GM21381 (cell line): Measurements from ENCODE around the gene KIF26A.
"Not testable (repeated sequence)": the region's sequence is repeated elsewhere in the genome, so short reads cannot be mapped to it uniquely, and the experiment has no call there.

Experiments
- ATAC-seq: cut with Tn5 transposase; IDR thresholded peaks from one replicate; pipeline ENCODE4 v1.9.1; 2021; ENCODE audit warnings: mild to moderate bottlenecking, moderate library complexity; ENCODE audit not compliant: unreplicated experiment

The KIF26A gene

DNA sequence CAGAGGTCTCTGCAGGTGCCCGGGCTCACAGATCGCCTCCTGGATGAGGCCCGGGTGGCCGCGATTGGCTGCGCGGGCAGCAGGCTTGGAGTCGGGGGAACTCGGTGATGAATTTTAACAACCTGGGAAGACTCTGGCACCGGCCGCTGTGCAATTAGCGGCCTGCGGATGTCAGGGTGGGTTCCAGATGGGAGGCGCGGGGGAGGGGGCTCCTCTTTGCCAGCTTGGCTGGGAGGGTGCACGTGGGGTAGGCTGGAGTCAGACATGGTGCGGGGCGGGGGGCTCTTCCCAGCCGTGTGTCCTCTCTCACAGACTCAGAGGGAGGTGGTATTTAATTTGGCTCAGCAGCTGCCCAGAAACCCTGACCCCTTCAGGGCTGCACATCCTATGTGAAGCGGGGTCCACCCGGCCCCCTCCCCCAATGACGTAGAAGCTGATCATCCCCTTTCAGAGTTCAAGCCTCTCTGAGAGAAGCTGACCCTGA lies 81.4 kb downstream of the KIF26A start:
- no peak for ATAC-seq

DNA sequence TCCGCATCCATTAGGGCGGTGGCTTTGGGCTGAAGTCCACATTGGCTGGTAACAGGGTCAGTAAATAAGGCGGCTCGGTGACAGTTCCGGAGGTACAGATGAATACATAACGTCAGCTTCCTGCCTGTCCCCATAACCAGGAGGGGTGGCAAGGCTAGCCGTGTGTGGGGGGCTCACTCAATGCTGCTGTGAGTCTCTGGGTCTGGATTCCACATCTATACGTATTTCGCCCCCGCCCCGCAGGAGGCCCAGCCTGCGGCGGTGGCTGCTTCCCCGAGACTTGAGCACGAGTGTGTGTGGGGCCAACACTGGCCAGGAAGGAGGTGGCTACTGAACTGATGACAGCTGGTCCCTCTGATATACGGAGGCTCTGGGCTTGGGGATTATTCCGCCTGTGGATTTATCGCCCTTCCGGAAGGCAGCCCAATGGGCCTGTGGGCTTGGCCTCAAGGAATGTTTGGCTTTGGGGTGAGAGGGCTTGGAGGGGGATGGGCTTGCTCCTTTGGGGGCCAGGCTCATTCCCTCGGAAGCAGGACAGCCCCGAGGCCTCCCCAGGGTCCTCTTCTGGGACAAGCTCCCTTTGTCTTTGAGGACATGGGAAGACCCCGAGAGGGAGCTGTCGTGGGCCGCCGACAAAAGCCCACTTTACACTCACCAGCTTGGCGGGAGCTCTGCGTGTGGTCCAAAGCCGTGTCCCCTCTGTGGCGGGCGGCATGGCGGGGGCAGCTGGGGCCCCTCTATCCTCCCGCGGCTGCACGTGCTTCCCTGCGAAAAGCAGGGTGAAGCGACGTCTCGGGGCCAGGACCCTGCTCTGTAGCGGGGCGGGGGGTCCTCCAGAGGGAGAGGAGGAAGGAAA lies 82.1 kb downstream of the KIF26A start:
- no peak for ATAC-seq

DNA sequence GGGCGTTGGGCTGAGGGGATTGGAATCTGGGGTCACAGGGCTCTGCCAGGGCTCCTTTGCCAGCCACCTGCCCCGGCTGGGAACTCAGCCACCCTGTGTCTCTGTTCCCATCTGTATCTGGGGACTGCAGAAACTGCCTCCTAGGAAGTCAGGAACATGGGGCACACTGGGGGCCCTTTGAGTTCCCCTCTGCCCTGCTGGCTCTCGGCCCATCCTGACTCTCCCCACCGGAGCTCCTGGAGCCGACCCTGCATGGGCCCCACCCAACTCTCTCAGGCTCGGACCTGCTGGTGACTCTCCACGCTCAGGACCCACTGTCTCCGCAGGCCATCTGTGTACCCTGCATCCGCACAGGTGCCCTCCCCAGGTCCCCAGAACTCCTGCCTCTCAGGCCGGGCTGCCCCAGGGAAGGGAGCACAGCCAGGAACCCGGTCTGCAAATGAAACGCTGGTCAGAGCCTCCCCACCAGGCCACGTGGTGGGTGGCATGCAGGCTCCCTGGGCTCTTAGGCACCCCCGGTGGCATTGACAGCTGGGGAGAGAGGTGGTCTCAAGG lies 82.8 kb downstream of the KIF26A start:
- ATAC-seq = no peak

DNA sequence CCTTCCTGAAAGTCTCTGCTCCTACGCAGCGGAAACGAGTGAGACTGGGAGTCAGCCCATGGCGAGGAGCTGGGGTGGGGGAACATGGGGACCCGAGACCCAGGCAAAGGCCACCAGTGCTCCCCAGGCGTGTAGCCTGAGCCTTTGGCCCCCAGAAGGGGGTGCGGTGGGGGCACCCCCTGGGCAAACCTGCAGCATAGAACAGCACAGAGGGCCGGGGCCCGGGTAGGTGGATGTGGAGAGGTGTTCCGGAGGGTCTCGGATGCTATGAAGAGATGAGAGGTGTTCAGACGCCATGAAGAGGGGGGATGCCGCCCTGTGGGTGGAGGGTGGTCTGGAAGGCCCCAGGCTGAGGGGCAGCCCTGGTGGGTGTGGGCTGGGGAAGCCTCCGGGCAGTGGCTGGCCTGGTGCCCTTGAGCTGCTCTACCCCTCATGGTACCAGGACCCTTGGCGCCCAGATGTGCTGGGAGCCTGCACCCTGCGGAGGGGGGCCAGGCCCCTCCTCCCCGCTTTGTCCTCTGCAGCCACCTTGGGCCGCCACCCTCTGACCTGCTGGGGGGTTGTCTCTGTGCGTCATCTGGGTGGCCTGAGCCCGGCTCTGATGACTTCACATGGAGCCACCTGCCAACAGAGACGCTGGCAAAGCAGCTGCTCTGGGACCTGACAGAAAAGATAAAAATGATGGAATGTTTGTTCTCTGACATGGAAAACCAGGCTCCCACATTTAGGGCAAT lies 83.4 kb downstream of the KIF26A start:
- no peak for ATAC-seq

DNA sequence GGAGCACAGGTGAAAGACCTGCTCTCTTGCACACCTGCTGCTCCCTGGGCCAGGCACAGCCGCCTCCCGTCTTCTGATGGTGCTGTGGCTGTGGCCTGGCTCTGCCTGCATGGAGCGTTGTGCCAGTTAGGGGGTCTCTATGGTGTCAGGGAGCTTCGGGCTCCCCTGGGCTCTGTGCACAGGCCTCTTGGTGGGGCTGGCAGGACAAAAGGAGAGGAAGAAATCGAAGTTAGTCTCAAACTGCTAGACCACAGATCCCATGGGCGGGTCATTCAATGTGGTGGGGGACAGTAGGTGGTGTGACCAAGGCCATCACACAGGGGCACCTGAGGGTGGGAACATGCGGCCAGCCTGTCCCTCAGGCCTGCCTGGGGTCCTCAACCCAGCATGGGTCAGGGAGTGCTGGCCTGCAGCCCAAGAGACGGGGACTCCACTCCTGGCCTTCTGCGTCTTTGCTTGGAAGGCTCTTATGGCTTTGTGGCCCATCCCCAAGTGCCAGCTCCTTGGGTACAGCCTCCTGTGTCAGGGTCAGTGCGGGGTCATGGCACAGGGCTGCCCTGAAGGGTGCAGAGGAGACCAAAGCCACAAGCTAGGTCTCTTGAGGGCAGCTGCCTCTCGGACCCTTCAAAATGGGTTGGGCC lies 84.1 kb downstream of the KIF26A start:
- no peak for ATAC-seq

DNA sequence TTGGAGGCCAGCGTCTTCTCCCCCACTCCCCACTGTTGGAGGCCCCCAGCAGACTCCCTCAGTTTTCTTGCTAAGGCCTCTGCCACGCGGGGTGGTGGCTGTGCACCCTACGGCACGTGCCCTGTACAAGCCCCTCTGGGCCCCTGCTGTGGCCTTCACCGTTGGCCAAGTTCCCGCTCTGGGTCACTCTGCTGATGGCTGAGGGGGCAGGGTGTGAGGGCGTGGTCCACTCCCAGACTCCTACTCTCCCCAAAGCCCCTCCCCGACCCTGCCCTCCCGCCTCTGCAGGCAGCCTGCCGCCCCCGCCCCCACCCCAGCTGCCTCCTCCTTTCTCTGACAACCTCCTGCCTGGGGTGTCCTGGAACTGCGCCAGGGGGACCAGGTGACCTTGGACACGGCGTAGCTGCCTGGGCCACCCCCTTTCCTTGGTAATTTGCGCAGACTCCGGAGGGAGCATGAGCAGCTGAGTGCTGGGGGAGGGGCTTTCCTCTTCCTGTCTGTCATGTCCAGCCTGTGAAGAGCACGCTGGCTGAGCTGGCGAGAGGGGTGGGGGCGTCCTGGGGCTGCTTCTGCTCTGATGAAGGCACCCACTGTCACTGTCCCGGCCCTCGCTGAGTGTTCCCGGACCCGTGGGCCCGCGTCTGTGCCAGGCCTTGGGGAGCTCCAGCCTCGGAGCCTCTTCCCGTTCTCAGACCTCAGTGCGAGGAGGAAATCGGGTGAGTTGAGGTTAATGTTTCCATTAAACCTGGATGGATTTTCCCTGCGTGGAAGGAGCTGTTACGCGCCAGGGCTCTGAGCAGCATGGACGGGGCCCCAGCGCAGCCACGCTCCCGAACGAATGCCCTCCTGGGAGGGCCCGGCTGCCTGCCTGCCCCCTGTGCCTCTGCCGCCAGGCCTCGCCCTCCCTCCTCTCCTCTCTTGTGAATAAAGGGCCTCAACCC lies 85.0 kb downstream of the KIF26A start:
- ATAC-seq = no peak

DNA sequence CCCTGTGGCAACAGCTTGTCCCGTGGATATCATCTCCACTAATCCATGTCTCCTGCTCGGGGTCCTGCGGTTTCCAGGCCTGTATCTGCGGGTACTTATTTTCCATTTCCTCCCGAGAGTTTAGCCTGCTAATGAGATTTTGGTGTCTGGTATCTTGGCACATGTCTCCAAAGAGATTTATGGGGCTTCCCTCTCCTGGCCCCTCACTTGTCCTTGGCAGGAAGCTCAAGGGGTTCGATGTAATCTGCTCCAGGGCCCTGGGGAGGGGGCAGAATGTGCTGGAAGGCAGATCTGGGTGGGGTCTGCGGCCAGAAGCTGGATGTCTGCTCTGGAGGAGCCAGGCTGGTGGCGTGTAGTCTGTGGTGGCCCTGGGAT lies 85.7 kb downstream of the KIF26A start:
- ATAC-seq = no peak

DNA sequence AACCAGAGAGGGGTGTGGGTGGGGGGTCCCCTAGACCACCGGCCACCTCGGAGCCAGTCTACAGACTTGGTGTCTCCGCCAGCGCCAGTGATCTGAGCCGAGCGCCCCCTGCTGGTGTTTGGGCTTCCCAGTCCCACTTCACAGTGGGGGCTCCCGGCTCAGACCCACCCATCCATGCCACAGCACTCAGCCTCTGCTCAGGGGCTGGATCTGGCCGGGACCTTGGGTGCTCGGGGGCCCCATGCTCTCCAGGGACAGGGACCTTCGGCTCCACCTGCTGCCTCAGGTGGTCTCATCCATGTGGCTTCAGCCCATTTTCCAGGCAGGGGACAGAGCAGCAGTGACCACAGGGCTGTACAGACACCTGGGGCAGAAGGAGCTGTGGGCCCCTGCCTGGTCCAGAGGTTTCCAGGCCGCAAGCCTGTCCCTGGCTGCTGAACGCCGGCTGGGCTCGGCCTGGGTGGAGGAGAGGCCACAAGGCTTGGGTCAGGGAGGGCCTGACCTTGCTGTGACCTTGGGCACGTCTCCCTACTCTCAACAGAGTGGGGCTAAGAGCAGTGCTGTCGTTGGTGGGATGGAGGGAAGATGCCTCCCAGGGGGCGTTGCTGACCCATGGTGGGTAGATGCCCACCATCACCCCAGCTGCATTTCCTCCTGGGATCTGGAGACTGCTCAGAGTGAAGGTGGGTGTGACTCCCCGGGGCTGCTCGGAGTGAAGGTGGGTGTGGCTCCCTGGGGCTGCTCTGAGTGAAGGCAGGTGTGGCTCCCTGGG lies 86.3 kb downstream of the KIF26A start:
- no peak for ATAC-seq

DNA sequence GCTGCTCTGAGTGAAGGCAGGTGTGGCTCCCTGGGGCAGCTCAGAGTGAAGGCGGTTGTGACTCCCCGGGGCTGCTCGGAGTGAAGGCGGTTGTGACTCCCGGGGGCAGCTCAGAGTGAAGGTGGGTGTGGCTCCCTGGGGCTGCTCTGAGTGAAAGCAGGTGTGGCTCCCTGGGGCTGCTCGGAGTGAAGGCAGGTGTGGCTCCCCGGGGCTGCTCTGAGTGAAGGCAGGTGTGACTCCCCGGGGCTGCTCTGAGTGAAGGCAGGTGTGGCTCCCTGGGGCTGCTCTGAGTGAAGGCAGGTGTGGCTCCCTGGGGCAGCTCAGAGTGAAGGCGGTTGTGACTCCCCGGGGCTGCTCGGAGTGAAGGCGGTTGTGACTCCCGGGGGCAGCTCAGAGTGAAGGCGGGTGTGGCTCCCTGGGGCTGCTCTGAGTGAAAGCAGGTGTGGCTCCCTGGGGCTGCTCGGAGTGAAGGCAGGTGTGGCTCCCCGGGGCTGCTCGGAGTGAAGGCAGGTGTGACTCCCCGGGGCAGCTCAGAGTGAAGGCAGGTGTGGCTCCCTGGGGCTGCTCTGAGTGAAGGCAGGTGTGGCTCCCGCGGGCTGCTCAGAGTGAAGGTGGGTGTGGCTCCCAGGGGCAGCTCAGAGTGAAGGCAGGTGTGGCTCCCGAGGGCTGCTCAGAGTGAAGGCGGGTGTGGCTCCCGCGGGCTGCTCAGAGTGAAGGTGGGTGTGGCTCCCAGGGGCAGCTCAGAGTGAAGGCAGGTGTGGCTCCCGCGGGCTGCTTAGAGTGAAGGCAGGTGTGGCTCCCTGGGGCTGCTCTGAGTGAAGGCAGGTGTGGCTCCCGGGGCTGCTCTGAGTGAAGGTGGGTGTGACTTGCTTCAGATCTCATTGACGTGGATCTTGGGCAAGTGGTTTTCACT lies 87.1 kb downstream of the KIF26A start:
- not testable (repeated sequence) for ATAC-seq

DNA sequence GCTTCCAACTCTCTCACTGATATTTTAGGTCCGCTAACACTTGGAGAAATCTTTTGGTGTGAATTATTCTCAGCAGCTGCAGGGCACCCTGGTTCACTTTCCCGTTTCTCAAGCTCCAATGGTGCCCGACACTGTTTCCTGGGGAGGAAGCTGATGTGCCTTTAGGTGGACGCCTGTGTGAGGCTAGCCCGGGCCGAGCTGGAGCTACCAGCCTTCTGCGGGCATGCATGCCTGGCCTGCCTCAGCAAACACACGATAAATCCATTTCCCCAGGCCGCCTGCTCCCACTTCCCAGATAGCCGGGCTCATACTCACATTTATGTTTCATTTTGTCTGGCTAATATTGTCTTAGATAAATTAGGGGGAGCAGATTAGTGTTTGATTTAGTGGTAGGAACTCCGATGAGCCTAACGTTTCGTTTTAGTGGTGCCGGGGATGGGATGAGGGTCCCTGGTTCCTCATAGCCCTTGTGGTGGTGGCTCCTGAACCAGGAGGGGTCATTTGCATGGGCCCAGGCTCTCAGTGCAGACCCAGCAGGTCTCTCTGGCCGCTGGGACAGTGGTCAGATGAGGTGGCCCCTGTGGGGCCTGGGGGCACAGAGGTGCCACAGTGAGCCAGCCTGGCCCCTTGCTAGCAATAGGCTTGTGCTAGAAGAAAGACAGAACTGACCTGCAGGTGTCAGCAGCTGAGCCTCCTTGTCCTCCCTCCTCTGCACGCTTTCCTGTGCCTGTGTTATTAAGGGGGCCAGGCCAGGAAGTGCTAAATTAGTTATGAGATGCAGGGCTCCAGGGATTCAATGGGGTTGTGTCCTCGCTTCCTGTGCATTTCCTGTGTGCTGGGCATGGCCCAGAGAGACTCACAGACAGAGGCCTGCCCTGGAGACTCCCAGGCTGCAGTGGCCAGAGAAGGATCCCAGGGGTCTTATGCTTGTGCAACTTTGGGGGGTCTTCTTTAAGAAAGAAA lies 88.3 kb downstream of the KIF26A start:
- ATAC-seq = no peak

DNA sequence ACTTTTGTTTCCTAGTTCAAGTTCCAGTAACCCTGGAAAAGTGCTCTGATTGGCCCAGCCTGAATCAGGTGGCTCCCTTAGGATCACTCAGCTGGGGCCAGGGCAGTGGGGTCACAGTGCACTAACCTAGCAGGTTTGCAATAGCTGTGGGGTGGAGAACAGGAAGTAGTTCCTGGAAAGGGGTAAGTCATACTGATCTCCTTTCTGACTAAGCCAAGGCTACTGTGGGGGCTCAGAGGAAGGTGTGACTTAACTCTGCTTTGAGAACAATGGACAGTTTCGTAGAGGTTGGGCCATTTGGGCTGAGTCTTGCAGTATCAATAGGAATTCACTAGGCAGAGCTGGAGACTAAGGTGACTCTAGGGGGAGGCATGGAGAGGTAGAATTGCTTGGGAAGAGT lies 89.4 kb downstream of the KIF26A start:
- ATAC-seq = no peak

DNA sequence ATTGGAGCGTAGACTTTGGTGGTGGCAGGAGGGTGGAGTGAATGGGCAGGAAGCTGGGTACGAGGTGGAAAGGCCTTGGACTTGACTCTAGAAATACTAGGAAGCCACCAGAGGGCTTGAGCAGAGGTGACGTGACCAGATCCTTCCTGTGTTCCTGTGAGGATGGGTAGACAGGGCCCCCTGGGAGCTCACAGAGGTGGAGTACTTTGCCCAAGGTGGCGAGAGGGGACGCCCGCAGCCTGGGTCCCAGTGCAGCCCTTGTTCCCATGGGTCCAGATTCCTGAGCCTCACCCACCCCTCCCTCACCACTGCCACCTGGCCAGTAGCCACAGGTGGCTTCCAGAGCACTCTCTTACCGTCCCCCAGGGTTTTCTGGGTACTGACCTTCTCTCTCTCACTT lies 89.8 kb downstream of the KIF26A start:
- no peak for ATAC-seq

DNA sequence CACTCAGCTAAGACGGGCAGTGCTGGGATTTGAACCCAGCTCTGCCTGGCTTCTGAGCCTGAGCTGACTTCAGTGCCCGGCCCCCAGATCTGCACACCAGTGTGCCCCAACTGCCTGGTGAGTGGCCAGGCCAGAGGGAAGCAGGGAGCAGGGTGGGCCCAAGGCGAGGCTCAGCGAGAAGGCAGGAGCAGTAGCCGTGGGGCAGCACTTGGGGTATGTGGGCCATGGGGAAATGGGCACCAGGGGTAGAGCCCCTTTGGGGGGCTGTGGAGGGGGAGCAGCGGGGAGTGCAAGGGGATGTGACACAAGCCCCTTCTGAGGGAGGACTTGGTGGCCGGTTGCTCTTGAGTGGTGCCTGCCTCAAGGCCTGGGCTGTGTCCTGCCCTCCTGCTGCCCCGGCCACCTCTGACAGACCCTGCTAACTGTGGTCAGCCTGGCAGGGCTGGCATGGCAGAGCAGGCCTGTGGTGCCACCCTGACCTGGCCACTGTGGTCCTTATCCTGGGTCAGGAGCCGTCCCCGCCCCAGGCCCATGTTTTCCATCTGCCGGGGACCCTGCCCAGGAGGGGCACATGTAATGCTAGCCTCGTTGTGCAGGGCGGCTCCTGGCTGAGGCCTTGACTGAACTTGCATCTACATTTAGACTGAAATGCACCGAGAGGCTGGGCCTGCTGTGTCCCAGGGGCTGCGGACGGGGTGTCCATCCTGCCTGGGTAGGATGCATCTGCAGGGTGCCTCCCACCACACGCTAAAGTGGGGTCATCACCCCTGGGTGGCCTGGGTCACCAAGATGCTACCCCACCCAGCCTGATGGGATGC lies 90.5 kb downstream of the KIF26A start:
- no peak for ATAC-seq

DNA sequence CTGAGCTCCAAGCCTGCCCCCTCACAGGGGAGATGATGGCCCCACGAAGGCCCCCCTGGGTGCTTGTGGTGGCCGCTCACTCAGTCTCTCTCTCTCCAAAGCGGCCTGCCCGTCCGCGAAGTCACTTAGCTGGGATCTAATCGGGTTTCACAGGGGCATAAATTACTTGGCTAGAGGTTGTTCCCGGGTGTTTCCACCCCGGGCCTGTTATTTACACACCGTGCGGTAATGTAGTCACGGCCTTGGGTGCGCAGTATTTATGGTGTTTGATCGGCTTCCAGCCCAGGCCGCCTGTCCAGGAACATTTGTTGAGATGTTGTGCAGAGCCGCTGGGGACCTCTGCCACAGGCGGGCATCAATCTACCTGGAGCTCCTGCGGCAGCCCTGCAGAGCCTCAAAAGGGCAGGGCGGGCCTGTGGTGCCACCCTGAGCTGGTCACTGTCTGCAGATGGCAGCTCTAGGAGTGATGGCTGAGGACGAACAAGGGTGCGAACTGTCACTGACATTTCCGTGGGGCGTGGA lies 91.2 kb downstream of the KIF26A start:
- ATAC-seq = no peak

DNA sequence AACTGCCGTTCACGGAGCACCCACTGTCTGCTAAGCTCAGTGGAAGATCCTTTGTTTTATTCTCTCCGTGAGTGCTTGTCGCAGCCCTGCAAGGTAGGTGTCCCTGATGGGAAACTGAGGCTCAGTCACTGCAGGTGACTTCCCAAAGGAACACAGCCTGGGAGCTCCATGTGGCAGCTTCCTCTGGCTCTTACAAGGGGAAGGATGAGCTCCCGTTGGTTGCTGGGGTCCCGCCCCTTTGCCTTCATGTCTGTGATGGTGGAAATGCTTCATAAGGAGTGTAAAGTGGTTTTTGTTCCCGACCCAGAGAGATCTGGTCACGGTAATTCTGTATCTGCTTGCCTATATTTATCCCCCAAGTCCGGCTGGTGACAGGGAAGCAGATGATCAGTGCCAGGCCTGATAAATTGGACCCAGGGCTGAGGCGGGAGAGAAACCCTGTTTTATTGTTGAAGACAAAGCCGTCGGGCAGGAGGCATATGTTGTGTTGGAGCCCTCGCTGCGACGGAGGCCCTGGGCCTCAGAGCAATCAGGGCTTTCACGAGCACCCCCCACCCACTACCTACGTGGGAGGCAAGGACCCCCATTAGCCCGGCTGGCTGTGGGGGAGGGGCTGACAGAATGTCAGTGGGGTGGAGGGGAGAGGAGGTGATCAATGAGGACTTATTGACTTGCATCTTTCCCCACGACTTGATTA lies 91.9 kb downstream of the KIF26A start:
- no peak for ATAC-seq
